Measurements from ENCODE around the gene EPB41L3. TPM values are rescaled to one million over a fixed set of nuclear protein-coding genes. Genes with fewer than 3 reads are reported as not detected.

The EPB41L3 gene
- polyA plus RNA-seq, 1 donor (not counting 4 experiments of a cell fraction or from before 2014, with no cell fraction given) = 0.39 TPM

GRCh38 chr18:5518899-5519371 lies 24.9 kb downstream of the EPB41L3 start:
- no peak overlapping the region for H3K4me3 ChIP-seq (ENCODE audit: control insufficient read depth in 2 of 3, extremely low read depth in 1 of 3, insufficient read depth in 2 of 3, low read depth in 1 of 3, low read length in 3 of 3)
- FAIRE-seq (no peak), DNase-seq (ENCODE audit: low read depth, low spot score) (no peak)
- no peak overlapping the region for H3K4me2 ChIP-seq (ENCODE audit: control insufficient read depth, extremely low read depth, insufficient read depth, low read depth, low read length)
- no peaks in the 10 kb centered on the region for H3K9me3 ChIP-seq (ENCODE audit: control insufficient read depth, low read depth, low read length)
- H4K20me1 ChIP-seq (ENCODE audit: control insufficient read depth, extremely low read depth, insufficient read depth, low read length) = no peaks in the 10 kb centered on the region
- no peaks in the 10 kb centered on the region for H3K27me3 ChIP-seq (ENCODE audit: control insufficient read depth, extremely low read depth, insufficient read depth, low read length)
- TF ChIP-seq EZH2 (IDR thresholded peaks at IDR 0.05; ENCODE audit: low read length) (no peak), CTCF (optimal IDR thresholded peaks at IDR 0.05 in 1 of 3, IDR thresholded peaks at IDR 0.05 in 1 of 3, conservative IDR thresholded peaks at IDR 0.05 in 1 of 3; ENCODE audit: extremely low read depth in 1 of 3, insufficient read depth in 2 of 3, low read length in 3 of 3) (no peak)
- H3K4me1 ChIP-seq (ENCODE audit: control insufficient read depth, extremely low read depth, insufficient read depth, low read length) = no peaks in the 10 kb centered on the region
- H3K36me3 ChIP-seq (ENCODE audit: control insufficient read depth in 2 of 2, extremely low read depth in 1 of 2, insufficient read depth in 2 of 2, low read length in 2 of 2) = no peaks in the 10 kb centered on the region
- H3K27ac ChIP-seq (ENCODE audit: control insufficient read depth, insufficient read depth, low read length) = no peak overlapping the region
- no peaks in the 10 kb centered on the region for H3K9me1 ChIP-seq (ENCODE audit: control insufficient read depth, extremely low read depth, insufficient read depth, low read length)
- no peak overlapping the region for H3K9ac ChIP-seq (ENCODE audit: control insufficient read depth, extremely low read depth, insufficient read depth, low read length)
- H2AFZ ChIP-seq (ENCODE audit: control insufficient read depth, low read length) = no peak overlapping the region
- dilution Hi-C loops (cut with MboI; ENCODE audit: extremely low pct_ligation_motif_present, low sequenced_read_pairs) = no loop called here
- H3K79me2 ChIP-seq (ENCODE audit: control insufficient read depth, insufficient read depth, low read length) = no peaks in the 10 kb centered on the region

- Histone ChIP-seq H3K4me3 (ENCODE audit: control insufficient read depth in 2 of 3, extremely low read depth in 1 of 3, insufficient read depth in 2 of 3, low read depth in 1 of 3, low read length in 3 of 3) (no peak overlapping the region), H3K9ac (ENCODE audit: control insufficient read depth, extremely low read depth, insufficient read depth, low read length) (no peak overlapping the region), H3K4me2 (ENCODE audit: control insufficient read depth, extremely low read depth, insufficient read depth, low read depth, low read length) (no peak overlapping the region)
Measured at GRCh38 chr18:5518179-5518770, 25.5 kb downstream of the EPB41L3 start.

More at GRCh38 chr18:5518179-5518770, 25.5 kb downstream of the EPB41L3 start:
- Histone ChIP-seq H4K20me1 (ENCODE audit: control insufficient read depth, extremely low read depth, insufficient read depth, low read length) (no peaks in the 10 kb centered on the region), H3K27me3 (ENCODE audit: control insufficient read depth, extremely low read depth, insufficient read depth, low read length) (no peaks in the 10 kb centered on the region), H3K9me1 (ENCODE audit: control insufficient read depth, extremely low read depth, insufficient read depth, low read length) (no peaks in the 10 kb centered on the region), H3K79me2 (ENCODE audit: control insufficient read depth, insufficient read depth, low read length) (no peaks in the 10 kb centered on the region), H3K9me3 (ENCODE audit: control insufficient read depth, low read depth, low read length) (no peaks in the 10 kb centered on the region), H3K27ac (ENCODE audit: control insufficient read depth, insufficient read depth, low read length) (no peak overlapping the region), H3K4me1 (ENCODE audit: control insufficient read depth, extremely low read depth, insufficient read depth, low read length) (no peaks in the 10 kb centered on the region), H3K36me3 (ENCODE audit: control insufficient read depth in 2 of 2, extremely low read depth in 1 of 2, insufficient read depth in 2 of 2, low read length in 2 of 2) (no peaks in the 10 kb centered on the region), H2AFZ (ENCODE audit: control insufficient read depth, low read length) (no peak overlapping the region)
- dilution Hi-C loops (cut with MboI; ENCODE audit: extremely low pct_ligation_motif_present, low sequenced_read_pairs) = no loop called here
- DNase-seq (ENCODE audit: low read depth, low spot score) (no peak), FAIRE-seq (no peak)
- TF ChIP-seq CTCF (optimal IDR thresholded peaks at IDR 0.05 in 1 of 3, IDR thresholded peaks at IDR 0.05 in 1 of 3, conservative IDR thresholded peaks at IDR 0.05 in 1 of 3; ENCODE audit: extremely low read depth in 1 of 3, insufficient read depth in 2 of 3, low read length in 3 of 3) (no peak), EZH2 (IDR thresholded peaks at IDR 0.05; ENCODE audit: low read length) (no peak)

Data from keratinocyte (primary cell).